PC-9 (cell line): ENCODE measurements around the gene RNF31. TPM values are rescaled to one million over a fixed set of nuclear protein-coding genes. Genes with fewer than 3 reads are reported as not detected.
A peak's percentile ranks its signal among the peaks of the same experiment; 100 is the strongest.

Experiments
- BruUV-seq: library from RNA; stranded (reverse); fragments of 400-500 nt; replicated peaks from 2 replicates; lab custom pipeline; 2021; lab: Mats Ljungman, UMichigan
- CTCF ChIA-PET: fragments of 300-600 bp; sonication (Branson Sonifier 250); formaldehyde crosslinking; loops from one replicate; lab custom pipeline; 2022; ENCODE audit warnings: antibody characterized with exemption; lab: Charles Lee
- POLR2A ChIA-PET: fragments of 300-600 bp; sonication (Branson Sonifier 250); formaldehyde crosslinking; loops from one replicate; lab custom pipeline; 2022; ENCODE audit warnings: antibody characterized with exemption; ENCODE audit not compliant: unreplicated experiment; lab: Charles Lee
- DNase-seq, 2 experiments: peaks; one replicate each; pipeline versions ENCODE4 v3.0.0 to v3.0.0-alpha.2; 2015 to 2022; ENCODE audit warnings: mixed read lengths in 1 of 2
- H2AFZ ChIP-seq: fragments of 200-600 bp; sonication (generic); 2 replicates; pipeline ENCODE4 v1.8.1; 2017; ENCODE audit warnings: antibody characterized with exemption
- H3F3A ChIP-seq: fragments of 200-600 bp; sonication (generic); 2 replicates; pipeline ENCODE4 v1.8.1; 2017; ENCODE audit warnings: antibody characterized with exemption, mild to moderate bottlenecking, low read depth; ENCODE audit not compliant: insufficient read depth
- H3K27ac ChIP-seq: fragments of 200-600 bp; sonication (generic); 2 replicates; pipeline ENCODE4 v1.6.1; 2016; ENCODE audit warnings: mixed run types
- H3K27me3 ChIP-seq: fragments of 200-600 bp; sonication (generic); 2 replicates; pipeline ENCODE4 v1.6.1; 2016; ENCODE audit warnings: low read depth, mixed run types; ENCODE audit not compliant: insufficient read depth
- H3K36me3 ChIP-seq: fragments of 200-600 bp; sonication (generic); 2 replicates; pipeline ENCODE4 v1.6.1; 2016; ENCODE audit warnings: low read depth, mixed run types
- H3K4me1 ChIP-seq: fragments of 200-600 bp; sonication (generic); replicated peaks from 2 replicates; pipeline ENCODE4 v1.6.1; 2016; ENCODE audit warnings: mixed run types; ENCODE audit not compliant: insufficient read depth
- H3K4me2 ChIP-seq: fragments of 200-600 bp; sonication (generic); 2 replicates; pipeline ENCODE4 v1.6.1; 2017; ENCODE audit warnings: mixed run types
- H3K4me3 ChIP-seq: fragments of 200-600 bp; sonication (generic); 2 replicates; pipeline ENCODE4 v1.6.1; 2016; ENCODE audit warnings: mixed run types
- H3K79me2 ChIP-seq: fragments of 200-600 bp; sonication (generic); 2 replicates; pipeline ENCODE4 v1.6.1; 2017; ENCODE audit warnings: low read depth, mixed run types
- H3K9me2 ChIP-seq: fragments of 200-600 bp; sonication (generic); 2 replicates; pipeline ENCODE4 v1.8.1; 2017; ENCODE audit warnings: mild to moderate bottlenecking; ENCODE audit not compliant: insufficient read depth
- H3K9me3 ChIP-seq: fragments of 200-600 bp; sonication (generic); 2 replicates; pipeline ENCODE4 v1.8.1; 2016; ENCODE audit warnings: low read depth; ENCODE audit not compliant: insufficient read depth
- H4K20me1 ChIP-seq: fragments of 200-600 bp; sonication (generic); 2 replicates; pipeline ENCODE4 v1.8.1; 2017; ENCODE audit not compliant: insufficient read depth
- EZH2 ChIP-seq: fragments of 200-600 bp; sonication (generic); IDR thresholded peaks from 2 replicates; pipeline ENCODE4 v1.8.0; 2017; ENCODE audit warnings: antibody characterized with exemption, low read depth
- intact Hi-C: fragments of 100-400 bp; cut with micrococcal nuclease; formaldehyde crosslinking; loops from one replicate; pipeline ENCODE4 v1.10.0; 2022; ENCODE audit not compliant: unreplicated experiment
- total RNA-seq: library from RNA; stranded (reverse); gene quantifications from 2 replicates; pipeline ENCODE4 v1.2.3, GENCODE V29; 2021
- TF ChIP-seq, protein P1 (sequence below): fragments of 200-600 bp; sonication (generic); conservative IDR thresholded peaks from 2 replicates; pipeline ENCODE4 v1.6.1; 2017; ENCODE audit warnings: mixed run types, antibody characterized with exemption, mild to moderate bottlenecking, moderate library complexity

Gene RNF31
- total RNA-seq, 1 experiment from 2014 or later = 44.6 TPM

DNA sequence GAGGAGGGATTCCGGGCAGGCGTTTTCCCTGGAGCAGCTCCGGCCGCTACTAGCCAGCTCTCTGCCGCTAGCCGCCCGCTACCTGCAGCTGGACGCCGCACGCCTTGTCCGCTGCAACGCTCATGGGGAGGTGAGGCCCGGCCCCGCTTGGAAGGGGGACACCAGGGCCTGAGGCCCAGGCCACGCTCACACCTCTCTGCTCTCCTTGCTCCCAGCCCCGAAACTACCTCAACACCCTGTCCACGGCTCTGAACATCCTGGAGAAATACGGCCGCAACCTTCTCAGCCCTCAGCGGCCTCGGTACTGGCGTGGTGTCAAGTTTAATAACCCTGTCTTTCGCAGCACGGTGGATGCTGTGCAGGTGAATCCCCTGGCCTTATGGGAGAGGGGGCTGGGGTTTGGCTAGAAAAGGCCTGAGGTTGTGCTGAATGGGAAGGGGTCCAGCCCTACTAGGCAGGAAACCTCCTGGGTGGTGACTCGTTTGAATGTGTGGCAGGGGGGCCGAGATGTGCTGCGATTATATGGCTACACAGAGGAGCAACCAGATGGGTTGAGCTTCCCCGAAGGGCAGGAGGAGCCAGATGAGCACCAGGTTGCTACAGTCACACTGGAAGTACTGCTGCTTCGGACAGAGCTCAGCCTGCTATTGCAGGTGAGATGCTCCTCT lies 597 bp downstream of the RNF31 start:
- Histone ChIP-seq H3F3A (peaks cover 3% of the 10 kb centered on the region; the same call in 1 of the 2 replicates), H3K9me2 (no peaks in the 10 kb centered on the region), H3K4me1 (peaks cover 15% of the 10 kb centered on the region), H2AFZ (peak overlapping the region; percentile 77; the same call in 1 of the 2 replicates), H3K4me3 (peak overlapping the region; percentile 63), H3K36me3 (no peaks in the 10 kb centered on the region; the same call in 1 of the 2 replicates), H3K79me2 (peaks cover 37% of the 10 kb centered on the region), H3K27ac (no peak overlapping the region), H3K9me3 (no peaks in the 10 kb centered on the region), H3K27me3 (no peaks in the 10 kb centered on the region), H4K20me1 (no peaks in the 10 kb centered on the region), H3K4me2 (peak overlapping the region; percentile 85)
- POLR2A ChIA-PET = interaction anchor here (1.8 kb wide), 1 partner anchor 33 kb away, joined by 26 read pairs; the partner anchor contains the start of genes DCAF11 and NRL
- BruUV-seq = TSS peak; percentile 50
- intact Hi-C loops = loop anchor here (2.0 kb wide), 1 partner anchor 65 kb away; the partner anchor contains the start of gene CHMP4A
- no peak for DNase-seq
- TF ChIP-seq, protein P1, sequence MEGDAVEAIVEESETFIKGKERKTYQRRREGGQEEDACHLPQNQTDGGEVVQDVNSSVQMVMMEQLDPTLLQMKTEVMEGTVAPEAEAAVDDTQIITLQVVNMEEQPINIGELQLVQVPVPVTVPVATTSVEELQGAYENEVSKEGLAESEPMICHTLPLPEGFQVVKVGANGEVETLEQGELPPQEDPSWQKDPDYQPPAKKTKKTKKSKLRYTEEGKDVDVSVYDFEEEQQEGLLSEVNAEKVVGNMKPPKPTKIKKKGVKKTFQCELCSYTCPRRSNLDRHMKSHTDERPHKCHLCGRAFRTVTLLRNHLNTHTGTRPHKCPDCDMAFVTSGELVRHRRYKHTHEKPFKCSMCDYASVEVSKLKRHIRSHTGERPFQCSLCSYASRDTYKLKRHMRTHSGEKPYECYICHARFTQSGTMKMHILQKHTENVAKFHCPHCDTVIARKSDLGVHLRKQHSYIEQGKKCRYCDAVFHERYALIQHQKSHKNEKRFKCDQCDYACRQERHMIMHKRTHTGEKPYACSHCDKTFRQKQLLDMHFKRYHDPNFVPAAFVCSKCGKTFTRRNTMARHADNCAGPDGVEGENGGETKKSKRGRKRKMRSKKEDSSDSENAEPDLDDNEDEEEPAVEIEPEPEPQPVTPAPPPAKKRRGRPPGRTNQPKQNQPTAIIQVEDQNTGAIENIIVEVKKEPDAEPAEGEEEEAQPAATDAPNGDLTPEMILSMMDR = no peak
- no peak for TF ChIP-seq EZH2
- CTCF ChIA-PET = interaction anchor here (1.2 kb wide), 1 partner anchor 39 kb away, joined by 4 read pairs; no protein-coding TSS in a partner anchor

DNA sequence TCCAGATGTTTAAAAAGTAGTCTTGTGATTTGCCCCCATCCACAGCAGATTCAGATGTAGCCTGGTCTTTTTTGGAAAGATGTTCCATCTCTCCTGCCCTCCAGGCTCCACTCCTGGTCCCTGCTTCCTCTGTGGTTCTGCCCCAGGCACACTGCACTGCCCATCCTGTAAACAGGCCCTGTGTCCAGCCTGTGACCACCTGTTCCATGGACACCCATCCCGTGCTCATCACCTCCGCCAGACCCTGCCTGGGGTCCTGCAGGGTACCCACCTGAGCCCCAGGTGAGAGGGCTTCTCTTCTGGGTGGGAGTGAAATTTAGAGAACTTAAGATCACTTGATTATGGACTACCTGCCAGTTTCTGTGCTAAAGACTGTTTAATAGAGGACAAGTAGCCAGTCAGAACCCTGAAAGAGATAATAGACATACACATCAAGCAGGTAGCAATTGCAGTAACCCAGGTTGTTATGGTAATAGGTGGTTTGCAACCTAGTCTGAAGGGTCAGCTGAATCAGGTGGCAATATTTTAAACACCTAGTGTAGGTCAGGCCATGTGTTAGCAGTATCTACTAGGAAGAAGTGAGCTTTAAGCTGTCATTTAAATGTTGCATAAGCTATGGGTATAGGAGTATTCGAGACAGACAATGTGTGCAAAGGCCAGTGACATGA lies 2.1 kb downstream of the RNF31 start:
- Histone ChIP-seq H3K4me1 (peaks cover 15% of the 10 kb centered on the region), H3K9me2 (no peaks in the 10 kb centered on the region), H3K9me3 (no peaks in the 10 kb centered on the region), H4K20me1 (no peaks in the 10 kb centered on the region), H3K79me2 (peaks cover 37% of the 10 kb centered on the region), H3K4me3 (no peak overlapping the region), H3K4me2 (no peak overlapping the region), H2AFZ (no peak overlapping the region), H3K36me3 (no peaks in the 10 kb centered on the region; the same call in 1 of the 2 replicates), H3K27me3 (no peaks in the 10 kb centered on the region), H3K27ac (no peak overlapping the region), H3F3A (peaks cover 3% of the 10 kb centered on the region; the same call in 1 of the 2 replicates)
- no peak for DNase-seq
- CTCF ChIA-PET = no interaction called here
- intact Hi-C loops = no loop called here
- TF ChIP-seq, protein P1 = no peak
- POLR2A ChIA-PET = no interaction called here
- BruUV-seq = no TSS peak

DNA sequence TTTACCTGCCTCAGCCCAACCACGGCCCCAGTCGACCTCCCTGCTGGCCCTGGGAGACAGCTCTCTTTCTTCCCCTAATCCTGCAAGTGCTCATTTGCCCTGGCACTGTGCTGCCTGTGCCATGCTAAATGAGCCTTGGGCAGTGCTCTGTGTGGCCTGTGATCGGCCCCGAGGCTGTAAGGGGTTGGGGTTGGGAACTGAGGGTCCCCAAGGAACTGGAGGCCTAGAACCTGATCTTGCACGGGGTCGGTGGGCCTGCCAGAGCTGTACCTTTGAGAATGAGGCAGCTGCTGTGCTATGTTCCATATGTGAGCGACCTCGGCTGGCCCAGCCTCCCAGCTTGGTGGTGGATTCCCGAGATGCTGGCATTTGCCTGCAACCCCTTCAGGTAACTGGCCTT lies 2.8 kb downstream of the RNF31 start:
- no peak for TF ChIP-seq EZH2
- TF ChIP-seq, protein P1 = no peak
- CTCF ChIA-PET = no interaction called here
- Histone ChIP-seq H3K4me1 (peaks cover 15% of the 10 kb centered on the region), H3K9me3 (no peaks in the 10 kb centered on the region), H2AFZ (no peak overlapping the region), H3K9me2 (no peaks in the 10 kb centered on the region), H3K27ac (no peak overlapping the region), H3K79me2 (peaks cover 30% of the 10 kb centered on the region), H3K36me3 (no peaks in the 10 kb centered on the region; the same call in 1 of the 2 replicates), H3K4me3 (no peak overlapping the region), H3K27me3 (no peaks in the 10 kb centered on the region), H3K4me2 (no peak overlapping the region), H4K20me1 (no peaks in the 10 kb centered on the region), H3F3A (peaks cover 3% of the 10 kb centered on the region; the same call in 1 of the 2 replicates)
- POLR2A ChIA-PET = no interaction called here
- no peak for DNase-seq
- intact Hi-C loops = no loop called here
- no TSS peak for BruUV-seq
